Measurements from ENCODE around the gene JAG1. TPM values are rescaled to one million over a fixed set of nuclear protein-coding genes. Genes with fewer than 3 reads are reported as not detected.

The JAG1 gene
- total RNA-seq, 4 donors from 2014 or later: 62.7 to 103 (median 82.0) TPM

- TF ChIP-seq CTCF (IDR thresholded peaks at IDR 0.05; ENCODE audit: low read depth): no peak
Observed at GRCh38 chr20:10667560-10668167, 6.1 kb downstream of the JAG1 start.

- TF ChIP-seq CTCF (IDR thresholded peaks at IDR 0.05; ENCODE audit: low read depth): no peak
Observed at GRCh38 chr20:10667077-10667401, 6.8 kb downstream of the JAG1 start.

GRCh38 chr20:10666221-10667076 is 7.3 kb downstream of the JAG1 start:
- no peak for TF ChIP-seq CTCF (IDR thresholded peaks at IDR 0.05; ENCODE audit: low read depth)

GRCh38 chr20:10665791-10666190 is 8.0 kb downstream of the JAG1 start:
- TF ChIP-seq CTCF (IDR thresholded peaks at IDR 0.05; ENCODE audit: low read depth): no peak

GRCh38 chr20:10665027-10665561 is 8.7 kb downstream of the JAG1 start:
- TF ChIP-seq CTCF (IDR thresholded peaks at IDR 0.05; ENCODE audit: low read depth): no peak

GRCh38 chr20:10663756-10664155 is 10.0 kb downstream of the JAG1 start:
- TF ChIP-seq CTCF (IDR thresholded peaks at IDR 0.05; ENCODE audit: low read depth): no peak

- no peak for TF ChIP-seq CTCF (IDR thresholded peaks at IDR 0.05; ENCODE audit: low read depth)
Observed at GRCh38 chr20:10662661-10663458, 10.9 kb downstream of the JAG1 start.
